ENCODE results near the gene MEGF11. TPM values are rescaled to one million over a fixed set of nuclear protein-coding genes. Genes with fewer than 3 reads are reported as not detected.

MEGF11 gene
- total RNA-seq, 4 donors from 2014 or later, result 0.20 TPM; not detected in 3

DNA sequence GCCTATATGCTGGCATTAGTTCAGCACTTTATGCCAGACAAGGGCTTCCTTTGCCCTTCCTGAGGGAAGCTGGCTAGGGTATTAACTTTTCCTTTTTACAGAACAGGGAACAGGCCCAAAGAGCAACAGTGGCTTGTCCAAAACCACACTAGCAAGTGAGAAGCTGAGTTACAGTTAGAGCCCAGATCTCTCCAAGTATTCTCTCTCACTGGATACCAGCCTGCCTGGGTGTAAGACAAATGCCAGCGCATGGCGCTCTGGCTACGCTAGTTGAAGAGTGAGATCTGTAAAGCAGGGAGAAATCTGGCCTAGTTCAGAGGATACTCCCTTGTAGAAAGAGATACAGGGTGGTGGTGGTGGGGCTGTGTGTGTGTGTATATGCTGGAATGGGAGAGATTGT is 345.9 kb downstream of the MEGF11 start:
- Histone ChIP-seq H3K27ac (no peak overlapping the region), H3K36me3 (peaks cover 4% of the 10 kb centered on the region in 2 donors), H3K27me3 (no peaks in the 10 kb centered on the region), H3K4me3 (replicated peaks in 1 of 3) (no peak overlapping the region), H3K9me3 (no peaks in the 10 kb centered on the region), H3K4me1 (no peaks in the 10 kb centered on the region)
- no peak for TF ChIP-seq POLR2A (IDR thresholded peaks at IDR 0.05)
- TF ChIP-seq, protein P1, sequence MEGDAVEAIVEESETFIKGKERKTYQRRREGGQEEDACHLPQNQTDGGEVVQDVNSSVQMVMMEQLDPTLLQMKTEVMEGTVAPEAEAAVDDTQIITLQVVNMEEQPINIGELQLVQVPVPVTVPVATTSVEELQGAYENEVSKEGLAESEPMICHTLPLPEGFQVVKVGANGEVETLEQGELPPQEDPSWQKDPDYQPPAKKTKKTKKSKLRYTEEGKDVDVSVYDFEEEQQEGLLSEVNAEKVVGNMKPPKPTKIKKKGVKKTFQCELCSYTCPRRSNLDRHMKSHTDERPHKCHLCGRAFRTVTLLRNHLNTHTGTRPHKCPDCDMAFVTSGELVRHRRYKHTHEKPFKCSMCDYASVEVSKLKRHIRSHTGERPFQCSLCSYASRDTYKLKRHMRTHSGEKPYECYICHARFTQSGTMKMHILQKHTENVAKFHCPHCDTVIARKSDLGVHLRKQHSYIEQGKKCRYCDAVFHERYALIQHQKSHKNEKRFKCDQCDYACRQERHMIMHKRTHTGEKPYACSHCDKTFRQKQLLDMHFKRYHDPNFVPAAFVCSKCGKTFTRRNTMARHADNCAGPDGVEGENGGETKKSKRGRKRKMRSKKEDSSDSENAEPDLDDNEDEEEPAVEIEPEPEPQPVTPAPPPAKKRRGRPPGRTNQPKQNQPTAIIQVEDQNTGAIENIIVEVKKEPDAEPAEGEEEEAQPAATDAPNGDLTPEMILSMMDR (IDR thresholded peaks at IDR 0.05), result no peak
- intact Hi-C loops (cut with DNase I), result no loop called here
- no peak for DNase-seq
- WGBS, 2 donors, result 98 to 100% methylated on average over 3 of the region's 3 CpGs

GRCh38 chr15:65906396-65906795 is 347.2 kb downstream of the MEGF11 start:
- no peaks in the 10 kb centered on the region for H3K9me3 ChIP-seq
- TF ChIP-seq, protein P1 (IDR thresholded peaks at IDR 0.05), result no peak
- no peak for TF ChIP-seq POLR2A (IDR thresholded peaks at IDR 0.05)
- H3K27ac ChIP-seq, result no peak overlapping the region
- no peak for DNase-seq
- H3K4me1 ChIP-seq, result no peaks in the 10 kb centered on the region
- H3K4me3 ChIP-seq (replicated peaks in 1 of 3), result no peak overlapping the region
- intact Hi-C loops (cut with DNase I), result no loop called here
- no peaks in the 10 kb centered on the region for H3K27me3 ChIP-seq
- peaks cover 4% of the 10 kb centered on the region in 2 donors for H3K36me3 ChIP-seq
- WGBS, 2 donors, result 78 to 87% methylated on average over 1 of the region's 1 CpG

GRCh38 chr15:65904301-65904700 is 349.2 kb downstream of the MEGF11 start:
- H3K27me3 ChIP-seq, result no peaks in the 10 kb centered on the region
- WGBS, 2 donors, result 71 to 93% methylated on average over 4 of the region's 4 CpGs
- H3K27ac ChIP-seq, result no peak overlapping the region
- no peaks in the 10 kb centered on the region for H3K4me1 ChIP-seq
- no peak for DNase-seq
- no peak overlapping the region for H3K4me3 ChIP-seq (replicated peaks in 1 of 3)
- H3K36me3 ChIP-seq, result peaks cover 0 to 7% of the 10 kb centered on the region in 2 donors
- intact Hi-C loops (cut with DNase I), result no loop called here
- H3K9me3 ChIP-seq, result no peaks in the 10 kb centered on the region
- TF ChIP-seq, protein P1 (IDR thresholded peaks at IDR 0.05), result no peak

GRCh38 chr15:65903296-65904073 is 350.1 kb downstream of the MEGF11 start:
- 85% methylated on average over 6 of the region's 6 CpGs for WGBS, 2 donors
- TF ChIP-seq, protein P1 (IDR thresholded peaks at IDR 0.05), result no peak
- TF ChIP-seq POLR2A (IDR thresholded peaks at IDR 0.05), result no peak
- DNase-seq, result no peak
- intact Hi-C loops (cut with DNase I), result no loop called here
- Histone ChIP-seq H3K27ac (no peak overlapping the region), H3K9me3 (no peaks in the 10 kb centered on the region), H3K4me3 (replicated peaks in 1 of 3) (no peak overlapping the region), H3K36me3 (peaks cover 0 to 7% of the 10 kb centered on the region in 2 donors), H3K4me1 (no peaks in the 10 kb centered on the region), H3K27me3 (no peaks in the 10 kb centered on the region)

GRCh38 chr15:65902373-65902772 is 351.2 kb downstream of the MEGF11 start:
- no peak for TF ChIP-seq POLR2A (IDR thresholded peaks at IDR 0.05)
- TF ChIP-seq, protein P1 (IDR thresholded peaks at IDR 0.05), result no peak
- H3K36me3 ChIP-seq, result peaks cover 0 to 9% of the 10 kb centered on the region in 2 donors
- no peaks in the 10 kb centered on the region for H3K4me1 ChIP-seq
- intact Hi-C loops (cut with DNase I), result no loop called here
- no peak overlapping the region for H3K27ac ChIP-seq
- H3K4me3 ChIP-seq (replicated peaks in 1 of 3), result no peak overlapping the region
- H3K9me3 ChIP-seq, result no peaks in the 10 kb centered on the region
- peak; percentile 8 for DNase-seq
- H3K27me3 ChIP-seq, result no peaks in the 10 kb centered on the region
- 83 to 100% methylated on average over 1 of the region's 1 CpG for WGBS, 2 donors
